BE2C (cell line): ENCODE measurements around the gene AMFR.

ENCODE experiments used
- DNase-seq: peaks from one replicate; pipeline ENCODE4 v3.0.0-alpha.2; 2020
- H3K27me3 ChIP-seq: fragments of 250-450 bp; sonication (Bioruptor Pico); 2 replicates; pipeline ENCODE4 v1.5.1; 2020; ENCODE audit warnings: mild to moderate bottlenecking
- H3K36me3 ChIP-seq: fragments of 250-450 bp; sonication (Bioruptor Pico); 2 replicates; pipeline ENCODE4 v1.5.1; 2020; ENCODE audit warnings: mild to moderate bottlenecking
- H3K4me1 ChIP-seq: fragments of 250-450 bp; sonication (Bioruptor Pico); 2 replicates; pipeline ENCODE4 v1.5.1; 2020
- H3K4me3 ChIP-seq: 2 replicates; pipeline ENCODE4 v1.5.1; 2011; ENCODE audit warnings: low read depth, low read length
- H3K9me3 ChIP-seq: fragments of 250-450 bp; sonication (Bioruptor Pico); 2 replicates; pipeline ENCODE4 v1.5.1; 2020
- CTCF ChIP-seq: IDR thresholded peaks from 2 replicates; pipeline ENCODE4 v1.5.1; 2012; ENCODE audit warnings: mild to moderate bottlenecking, low read depth, low read length

AMFR gene

GRCh38 chr16:56365552-56365951 lies 59.8 kb downstream of the AMFR start:
- Histone ChIP-seq H3K4me3 (no peak overlapping the region), H3K27me3 (no peaks in the 10 kb centered on the region), H3K4me1 (peaks cover 7% of the 10 kb centered on the region), H3K36me3 (peaks cover 30% of the 10 kb centered on the region), H3K9me3 (no peaks in the 10 kb centered on the region)
- TF ChIP-seq CTCF, result no peak
- no peak for DNase-seq

- no peaks in the 10 kb centered on the region for H3K9me3 ChIP-seq
- peaks cover 30% of the 10 kb centered on the region for H3K36me3 ChIP-seq
- no peak for DNase-seq
- TF ChIP-seq CTCF, result no peak
- H3K4me1 ChIP-seq, result peaks cover 2% of the 10 kb centered on the region; the same call in 1 of the 2 replicates
- no peak overlapping the region for H3K4me3 ChIP-seq
- no peaks in the 10 kb centered on the region for H3K27me3 ChIP-seq
Observed at GRCh38 chr16:56364865-56365264, 60.5 kb downstream of the AMFR start.

DNA sequence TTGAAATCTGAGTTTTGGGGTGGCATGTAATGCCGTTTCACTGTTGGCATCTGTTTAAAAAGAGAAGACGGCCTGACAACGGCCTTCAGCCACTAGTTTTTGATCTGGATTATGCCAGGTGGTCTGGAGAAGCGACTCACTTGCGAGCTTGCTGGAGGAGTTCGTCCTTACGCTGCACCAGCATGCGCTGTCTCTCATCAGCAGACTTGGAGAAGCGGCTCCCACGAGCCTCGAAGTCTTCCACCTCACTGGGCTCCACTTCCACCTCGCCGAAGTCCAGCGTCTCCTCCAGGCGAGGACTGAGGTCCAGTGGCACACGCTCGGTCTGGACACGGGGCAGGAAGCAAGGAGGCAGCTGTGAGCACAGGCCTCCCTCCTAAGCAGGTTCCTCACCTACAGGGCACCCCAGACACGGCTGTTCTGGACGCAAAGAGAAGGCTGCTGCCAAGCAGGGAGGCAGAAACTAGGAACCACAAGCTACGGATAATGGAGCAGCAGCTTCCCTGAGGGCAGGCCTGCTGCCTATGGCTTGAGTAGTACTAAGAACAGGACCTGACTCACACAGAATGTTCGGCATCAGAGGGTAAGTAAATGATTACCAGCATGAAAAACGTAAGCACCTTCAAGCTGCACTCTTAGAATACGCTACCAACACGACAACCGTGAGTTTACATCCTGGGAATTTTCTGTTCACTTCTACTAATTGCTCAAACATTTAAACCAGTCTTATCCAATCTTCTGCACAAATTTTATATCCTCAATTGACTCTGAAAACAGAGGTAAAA lies 61.4 kb downstream of the AMFR start:
- no peaks in the 10 kb centered on the region for H3K4me1 ChIP-seq
- no peaks in the 10 kb centered on the region for H3K27me3 ChIP-seq
- DNase-seq, result no peak
- no peak overlapping the region for H3K4me3 ChIP-seq
- peaks cover 30% of the 10 kb centered on the region for H3K36me3 ChIP-seq
- no peak for TF ChIP-seq CTCF
- H3K9me3 ChIP-seq, result no peaks in the 10 kb centered on the region

DNA sequence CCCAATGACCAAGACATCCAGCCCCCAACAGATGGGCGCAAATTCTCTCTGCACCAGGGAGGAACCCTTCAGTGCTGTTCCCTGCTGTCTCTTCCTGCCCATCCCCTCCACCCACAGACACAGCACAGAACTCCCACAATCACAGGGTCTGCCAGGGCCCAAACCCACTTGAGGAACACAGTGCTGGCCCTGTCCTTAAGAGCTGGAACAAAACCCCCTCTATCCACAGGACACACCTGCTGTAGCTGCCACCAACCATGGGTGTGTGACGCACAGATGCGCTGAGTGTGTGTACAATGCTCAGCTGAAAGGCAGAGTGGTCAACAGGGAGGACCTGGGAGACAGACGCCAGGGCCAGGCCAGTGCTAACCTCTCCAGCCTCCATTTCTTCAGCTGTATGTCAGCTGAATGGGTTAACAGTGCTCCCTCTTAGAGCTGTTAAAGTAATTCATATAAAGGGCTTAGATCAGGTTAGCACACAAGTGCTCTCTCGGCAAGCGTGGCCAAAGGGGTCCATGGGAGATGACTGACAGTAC lies 62.1 kb downstream of the AMFR start:
- Histone ChIP-seq H3K4me3 (no peak overlapping the region), H3K27me3 (no peaks in the 10 kb centered on the region), H3K4me1 (no peaks in the 10 kb centered on the region), H3K36me3 (peaks cover 30% of the 10 kb centered on the region), H3K9me3 (no peaks in the 10 kb centered on the region)
- DNase-seq, result no peak
- TF ChIP-seq CTCF, result no peak

DNA sequence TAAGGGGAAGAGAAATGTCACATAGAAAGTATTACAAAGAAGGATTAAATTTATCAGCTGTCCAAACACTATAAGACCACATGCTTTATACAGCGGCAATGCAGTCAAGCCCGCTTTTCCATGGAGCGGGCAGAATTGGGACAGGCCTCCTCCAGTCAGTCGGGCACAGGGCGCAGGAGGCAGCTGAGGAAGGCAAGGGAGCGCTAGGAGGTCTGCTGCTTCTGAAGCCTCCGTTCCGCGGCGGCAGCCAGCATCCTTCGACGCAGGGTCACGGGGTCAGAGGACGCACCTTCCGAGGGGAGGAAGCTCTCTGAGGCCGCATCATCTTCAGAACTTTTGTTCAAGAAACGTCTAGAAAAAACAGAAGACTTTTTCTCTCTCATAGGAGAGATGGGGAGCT lies 62.6 kb downstream of the AMFR start:
- H3K36me3 ChIP-seq, result peaks cover 30% of the 10 kb centered on the region
- no peak for DNase-seq
- TF ChIP-seq CTCF, result no peak
- H3K4me1 ChIP-seq, result no peaks in the 10 kb centered on the region
- H3K27me3 ChIP-seq, result no peaks in the 10 kb centered on the region
- H3K4me3 ChIP-seq, result no peak overlapping the region
- H3K9me3 ChIP-seq, result no peaks in the 10 kb centered on the region

- H3K27me3 ChIP-seq, result no peaks in the 10 kb centered on the region
- TF ChIP-seq CTCF, result no peak
- H3K4me3 ChIP-seq, result no peak overlapping the region
- no peak for DNase-seq
- H3K4me1 ChIP-seq, result no peaks in the 10 kb centered on the region
- no peaks in the 10 kb centered on the region for H3K9me3 ChIP-seq
- H3K36me3 ChIP-seq, result peaks cover 30% of the 10 kb centered on the region
Observed at GRCh38 chr16:56362057-56362655, 63.2 kb downstream of the AMFR start.
